LNCaP clone FGC (cell line): ENCODE measurements around the gene ZC2HC1B.

ENCODE experiments used
- DNase-seq: peaks from one replicate; pipeline ENCODE4 v3.0.0-alpha.2; 2011; ENCODE audit warnings: low read depth
- H3K4me3 ChIP-seq: 2 replicates; pipeline ENCODE4 v1.5.1; 2011; ENCODE audit warnings: mild to moderate bottlenecking, low read depth, low read length, control low read depth
- TF ChIP-seq, protein P1 (sequence below): IDR thresholded peaks from 2 replicates; pipeline ENCODE4 v1.5.1; 2012; ENCODE audit warnings: mild to moderate bottlenecking; ENCODE audit not compliant: control insufficient read depth, insufficient read depth; ENCODE audit errors: extremely low read depth

The ZC2HC1B gene, protein sequence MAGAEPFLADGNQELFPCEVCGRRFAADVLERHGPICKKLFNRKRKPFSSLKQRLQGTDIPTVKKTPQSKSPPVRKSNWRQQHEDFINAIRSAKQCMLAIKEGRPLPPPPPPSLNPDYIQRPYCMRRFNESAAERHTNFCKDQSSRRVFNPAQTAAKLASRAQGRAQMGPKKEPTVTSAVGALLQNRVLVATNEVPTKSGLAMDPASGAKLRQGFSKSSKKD

GRCh38 chr6:143864234-143864633 lies at the start of gene ZC2HC1B:
Gene ZC2HC1B, plus strand, starts transcription at chr6:143864474. Its CDS starts 66 bp downstream, at chr6:143864540.
- TF ChIP-seq, protein P1, sequence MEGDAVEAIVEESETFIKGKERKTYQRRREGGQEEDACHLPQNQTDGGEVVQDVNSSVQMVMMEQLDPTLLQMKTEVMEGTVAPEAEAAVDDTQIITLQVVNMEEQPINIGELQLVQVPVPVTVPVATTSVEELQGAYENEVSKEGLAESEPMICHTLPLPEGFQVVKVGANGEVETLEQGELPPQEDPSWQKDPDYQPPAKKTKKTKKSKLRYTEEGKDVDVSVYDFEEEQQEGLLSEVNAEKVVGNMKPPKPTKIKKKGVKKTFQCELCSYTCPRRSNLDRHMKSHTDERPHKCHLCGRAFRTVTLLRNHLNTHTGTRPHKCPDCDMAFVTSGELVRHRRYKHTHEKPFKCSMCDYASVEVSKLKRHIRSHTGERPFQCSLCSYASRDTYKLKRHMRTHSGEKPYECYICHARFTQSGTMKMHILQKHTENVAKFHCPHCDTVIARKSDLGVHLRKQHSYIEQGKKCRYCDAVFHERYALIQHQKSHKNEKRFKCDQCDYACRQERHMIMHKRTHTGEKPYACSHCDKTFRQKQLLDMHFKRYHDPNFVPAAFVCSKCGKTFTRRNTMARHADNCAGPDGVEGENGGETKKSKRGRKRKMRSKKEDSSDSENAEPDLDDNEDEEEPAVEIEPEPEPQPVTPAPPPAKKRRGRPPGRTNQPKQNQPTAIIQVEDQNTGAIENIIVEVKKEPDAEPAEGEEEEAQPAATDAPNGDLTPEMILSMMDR = no peak
- no peak within 1 kb of the TSS for H3K4me3 ChIP-seq
- DNase-seq = no peak

DNA sequence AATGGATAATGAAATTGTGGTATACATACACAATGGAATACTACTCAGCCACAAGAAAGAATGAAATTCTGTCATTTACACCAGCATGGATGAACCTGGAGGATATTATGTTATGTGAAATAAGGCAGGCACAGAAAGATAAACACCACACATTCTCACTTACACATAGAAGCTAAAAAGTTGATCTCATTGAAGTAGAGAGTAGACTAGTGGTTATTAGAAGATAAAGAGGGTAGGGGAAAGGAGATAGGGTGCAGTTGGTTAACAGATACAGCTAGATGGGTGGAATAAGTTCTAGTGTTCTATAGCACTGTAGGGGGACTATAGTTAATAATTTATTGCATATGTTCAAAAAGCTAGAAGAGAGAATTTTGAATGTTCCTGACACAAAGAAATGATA lies 46.7 kb upstream of the ZC2HC1B start:
- DNase-seq = no peak
- TF ChIP-seq, protein P1 = no peak
- no peak overlapping the region for H3K4me3 ChIP-seq

DNA sequence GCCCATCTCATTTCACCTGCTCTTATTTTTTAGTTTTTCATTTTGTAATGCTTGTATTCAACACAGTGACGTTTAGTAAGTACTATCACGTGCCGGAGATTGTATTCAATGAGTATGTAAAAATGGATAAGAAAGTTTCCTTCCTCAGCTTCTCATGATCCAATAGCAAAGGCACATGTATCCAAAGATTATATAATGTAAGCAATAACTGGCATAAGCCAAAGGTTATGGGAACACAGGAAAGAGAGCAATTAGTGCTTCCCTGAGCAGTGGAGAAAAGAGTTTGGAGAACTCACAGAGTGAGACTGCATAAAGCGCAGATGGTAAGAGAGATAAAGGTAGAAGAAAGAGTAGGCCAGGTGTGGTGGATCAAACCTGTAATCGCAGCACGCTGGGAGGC lies 42.9 kb upstream of the ZC2HC1B start:
- no peak overlapping the region for H3K4me3 ChIP-seq
- TF ChIP-seq, protein P1 = no peak
- no peak for DNase-seq

DNA sequence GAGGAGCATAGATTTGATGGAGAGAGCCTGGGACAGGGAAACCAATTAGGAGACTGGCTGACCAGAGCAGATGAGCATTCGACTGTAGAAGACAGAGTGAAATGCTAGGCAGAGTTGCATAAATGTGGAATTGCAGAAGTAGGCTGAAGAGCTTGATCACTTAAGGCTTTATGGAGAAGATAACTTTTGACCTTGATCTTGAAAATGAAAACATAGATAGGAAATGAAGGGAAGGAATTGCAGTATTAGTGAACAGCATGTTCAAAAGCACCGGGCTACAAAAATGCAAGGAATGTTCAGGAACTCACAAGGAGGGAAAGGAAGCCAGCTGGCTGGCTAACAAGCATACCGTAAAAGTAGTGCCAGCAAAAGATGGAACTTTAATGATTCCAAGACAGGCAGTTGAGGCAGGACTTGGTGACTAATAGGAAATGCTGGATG lies 41.7 kb upstream of the ZC2HC1B start:
- TF ChIP-seq, protein P1 = no peak
- DNase-seq = no peak
- H3K4me3 ChIP-seq = no peak overlapping the region

GRCh38 chr6:143823548-143823947 lies 40.7 kb upstream of the ZC2HC1B start:
- TF ChIP-seq, protein P1 = no peak
- no peak for DNase-seq
- no peak overlapping the region for H3K4me3 ChIP-seq

DNA sequence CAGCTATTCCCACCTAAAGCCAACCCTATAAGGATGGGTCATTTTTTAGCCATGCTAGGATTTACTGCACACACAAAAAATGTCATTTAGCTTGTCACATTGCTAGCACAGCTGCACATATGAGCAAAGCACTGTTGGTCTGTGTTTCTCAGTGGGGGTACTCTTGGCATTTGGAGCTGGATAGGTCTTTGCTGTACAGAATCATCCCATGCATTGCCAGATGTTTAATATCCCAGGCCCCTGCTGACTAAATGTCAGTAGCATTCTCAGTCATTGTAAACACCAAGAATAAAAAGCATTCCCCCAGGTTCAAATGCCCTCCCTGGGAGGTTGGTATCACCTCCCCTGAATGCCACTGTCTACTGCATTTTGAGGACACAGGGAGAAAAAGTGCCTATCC lies 35.7 kb upstream of the ZC2HC1B start:
- DNase-seq = no peak
- H3K4me3 ChIP-seq = no peak overlapping the region
- TF ChIP-seq, protein P1 = no peak

DNA sequence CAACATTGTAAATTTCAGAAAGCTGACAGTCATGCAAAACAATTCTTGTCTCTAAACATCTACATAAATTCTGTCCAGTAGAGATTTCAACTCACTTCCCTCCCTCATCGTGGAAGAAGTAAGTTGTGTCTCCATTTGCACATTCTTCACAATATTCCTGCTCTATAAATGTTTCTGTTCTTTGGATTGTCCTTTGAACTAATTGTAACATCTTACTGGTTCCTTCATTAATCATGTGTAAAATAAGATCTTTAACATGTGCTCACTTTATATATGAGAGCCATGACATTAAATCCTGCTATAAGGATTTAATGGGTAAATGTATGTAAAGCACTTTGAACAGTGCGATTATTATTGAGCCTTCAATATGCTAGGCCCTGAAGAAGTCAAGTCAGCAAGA lies 28.1 kb upstream of the ZC2HC1B start:
- DNase-seq = no peak
- TF ChIP-seq, protein P1 = no peak
- H3K4me3 ChIP-seq = no peak overlapping the region
